PFSK-1 (cell line): ENCODE data around the gene INAVA.

ENCODE experiments used
- FOXP2 ChIP-seq: optimal IDR thresholded peaks from 2 replicates; pipeline ENCODE3; 2011; ENCODE audit warnings: borderline replicate concordance, control low read depth, inconsistent platforms; ENCODE audit not compliant: insufficient read depth; ENCODE audit errors: extremely low read length, extremely low read depth
- POLR2AphosphoS5 ChIP-seq: IDR thresholded peaks from 2 replicates; pipeline ENCODE4 v1.6.1; 2012; ENCODE audit warnings: low read depth, mild to moderate bottlenecking, control low read depth, low read length, moderate library complexity
- REST ChIP-seq, 2 experiments: IDR thresholded peaks; 2 replicates each; pipeline versions ENCODE4 v1.6.1 to v1.8.0; 2011 to 2012; ENCODE audit warnings: low read depth in 2 of 2, low read length in 2 of 2, control low read depth in 1 of 2, inconsistent platforms in 1 of 2, mild to moderate bottlenecking in 1 of 2, moderate library complexity in 1 of 2; ENCODE audit not compliant: insufficient read depth in 1 of 2
- SIN3A ChIP-seq: IDR thresholded peaks from 2 replicates; pipeline ENCODE4 v1.6.1; 2012; ENCODE audit warnings: mild to moderate bottlenecking, low read length, moderate library complexity, borderline replicate concordance; ENCODE audit not compliant: insufficient read depth
- TAF1 ChIP-seq: IDR thresholded peaks from 2 replicates; pipeline ENCODE4 v1.6.1; 2012; ENCODE audit warnings: low read length, control low read depth, borderline replicate concordance; ENCODE audit not compliant: insufficient read depth

Gene INAVA

GRCh38 chr1:200934676-200935245, 40.1 kb downstream of the INAVA start:
- TF ChIP-seq FOXP2 (no peak), POLR2AphosphoS5 (no peak), TAF1 (no peak), SIN3A (no peak), REST (IDR thresholded peaks at IDR 0.05; ENCODE audit: insufficient read depth in 1 of 2, low read depth in 2 of 2, low read length in 2 of 2) (no peak)

- TF ChIP-seq REST (IDR thresholded peaks at IDR 0.05; ENCODE audit: insufficient read depth in 1 of 2, low read depth in 2 of 2, low read length in 2 of 2) (no peak), TAF1 (no peak), FOXP2 (no peak), SIN3A (no peak), POLR2AphosphoS5 (no peak)
Observed at GRCh38 chr1:200938955-200939354, 44.3 kb downstream of the INAVA start.

- TF ChIP-seq REST (IDR thresholded peaks at IDR 0.05; ENCODE audit: insufficient read depth in 1 of 2, low read depth in 2 of 2, low read length in 2 of 2) = no peak
- no peak for TF ChIP-seq POLR2AphosphoS5
- no peak for TF ChIP-seq SIN3A
- TF ChIP-seq FOXP2 = no peak
- no peak for TF ChIP-seq TAF1
Observed at GRCh38 chr1:200945111-200945510, 50.4 kb downstream of the INAVA start.

GRCh38 chr1:200947059-200947566, 52.4 kb downstream of the INAVA start:
- TF ChIP-seq SIN3A (no peak), FOXP2 (no peak), REST (IDR thresholded peaks at IDR 0.05; ENCODE audit: insufficient read depth in 1 of 2, low read depth in 2 of 2, low read length in 2 of 2) (no peak), TAF1 (no peak), POLR2AphosphoS5 (no peak)

- TF ChIP-seq FOXP2 (no peak), REST (IDR thresholded peaks at IDR 0.05; ENCODE audit: insufficient read depth in 1 of 2, low read depth in 2 of 2, low read length in 2 of 2) (no peak), TAF1 (no peak), SIN3A (no peak), POLR2AphosphoS5 (no peak)
Observed at GRCh38 chr1:200949626-200950025, 54.9 kb downstream of the INAVA start.
